SK-N-SH (cell line): ENCODE data around the gene TECPR1. TPM values are rescaled to one million over a fixed set of nuclear protein-coding genes. Genes with fewer than 3 reads are reported as not detected.

Source experiments
- CTCF ChIA-PET: fragments of 300-600, 350-600 bp; formaldehyde crosslinking; extraction: SDS; loops from one replicate; lab custom pipeline; 2021; lab: Yijun Ruan, JAX
- POLR2A ChIA-PET: fragments of 350-600 bp; sonication (Branson Sonifier 250); formaldehyde crosslinking; extraction: SDS; loops from one replicate; lab custom pipeline; 2020; ENCODE audit warnings: antibody characterized with exemption, inconsistent platforms; lab: Yijun Ruan, JAX
- DNase-seq: peaks from one replicate; pipeline ENCODE4 v3.0.0; 2012
- H2AFZ ChIP-seq: fragments of 200-600 bp; sonication (generic); 2 replicates; pipeline ENCODE4 v1.8.1; 2016; ENCODE audit warnings: antibody characterized with exemption, mild to moderate bottlenecking, low read depth
- H3F3A ChIP-seq: fragments of 200-600 bp; sonication (generic); replicated peaks from 2 replicates; pipeline ENCODE3; 2016; ENCODE audit warnings: antibody characterized with exemption, mild to moderate bottlenecking; ENCODE audit not compliant: insufficient read depth
- H3K27ac ChIP-seq, 2 experiments: fragments of 200-500 bp in 1 of 2; fragments of 200-600 bp in 1 of 2; sonication (Bioruptor generic) in 1 of 2; sonication (generic), shearing (Covaris generic) in 1 of 2; 2 replicates each; pipeline versions ENCODE4 v1.5.1 to v1.6.1; 2014 to 2016; ENCODE audit warnings: low read depth in 2 of 2, inconsistent platforms in 1 of 2, low read length in 1 of 2, mild to moderate bottlenecking in 1 of 2, mixed read lengths in 1 of 2
- H3K27me3 ChIP-seq: fragments of 200-600 bp; sonication (generic), shearing (Covaris generic); 2 replicates; pipeline ENCODE4 v1.6.1; 2016; ENCODE audit warnings: mixed run types; ENCODE audit not compliant: insufficient read depth
- H3K36me3 ChIP-seq, 2 experiments: fragments of 200-500 bp in 1 of 2; fragments of 200-600 bp in 1 of 2; sonication (Bioruptor generic) in 1 of 2; sonication (generic) in 1 of 2; replicated peaks in 1 of 2; 2 replicates each; pipeline versions ENCODE3 to v1.5.1; 2014 to 2016; ENCODE audit warnings: low read length in 1 of 2, mild to moderate bottlenecking in 1 of 2; ENCODE audit not compliant: insufficient read depth in 2 of 2, control insufficient read depth in 1 of 2
- H3K4me1 ChIP-seq, 2 experiments: fragments of 200-500 bp in 1 of 2; fragments of 200-600 bp in 1 of 2; sonication (Bioruptor generic) in 1 of 2; sonication (generic), shearing (Covaris generic) in 1 of 2; 2 replicates each; pipeline versions ENCODE4 v1.5.1 to v1.6.1; 2014 to 2016; ENCODE audit warnings: low read depth in 1 of 2, low read length in 1 of 2, mixed run types in 1 of 2; ENCODE audit not compliant: insufficient read depth in 2 of 2, control insufficient read depth in 1 of 2
- H3K4me2 ChIP-seq: fragments of 200-600 bp; sonication (generic), shearing (Covaris generic); 2 replicates; pipeline ENCODE4 v1.6.1; 2017; ENCODE audit warnings: mixed run types
- H3K4me3 ChIP-seq, 2 experiments: fragments of 200-500 bp in 1 of 2; fragments of 200-600 bp in 1 of 2; sonication (Bioruptor generic) in 1 of 2; sonication (generic), shearing (Covaris generic) in 1 of 2; 2 replicates each; pipeline versions ENCODE4 v1.5.1 to v1.8.1; 2014 to 2016; ENCODE audit warnings: low read depth in 2 of 2, inconsistent platforms in 1 of 2, low read length in 1 of 2, mild to moderate bottlenecking in 1 of 2, mixed read lengths in 1 of 2, moderate library complexity in 1 of 2
- H3K79me2 ChIP-seq: fragments of 200-600 bp; sonication (generic); 2 replicates; pipeline ENCODE4 v1.8.1; 2017; ENCODE audit warnings: mild to moderate bottlenecking; ENCODE audit not compliant: insufficient read depth
- H3K9ac ChIP-seq: fragments of 200-600 bp; sonication (generic); 2 replicates; pipeline ENCODE4 v1.6.1; 2017; ENCODE audit warnings: mixed run types
- H3K9me2 ChIP-seq: fragments of 200-600 bp; sonication (generic); 2 replicates; pipeline ENCODE4 v1.6.1; 2017; ENCODE audit warnings: mixed run types
- H3K9me3 ChIP-seq: fragments of 200-600 bp; sonication (generic); 2 replicates; pipeline ENCODE4 v1.6.1; 2017; ENCODE audit warnings: mixed run types, mild to moderate bottlenecking, moderate library complexity
- H4K20me1 ChIP-seq: fragments of 200-600 bp; sonication (generic); 2 replicates; pipeline ENCODE4 v1.6.1; 2017; ENCODE audit warnings: mild to moderate bottlenecking, mixed run types; ENCODE audit not compliant: insufficient read depth
- EP300 ChIP-seq, 2 experiments: IDR thresholded peaks; 2 replicates each; pipeline versions ENCODE4 v1.4.0 to v1.6.1; 2012; ENCODE audit warnings: borderline replicate concordance in 1 of 2, low read depth in 1 of 2, low read length in 1 of 2
- JUND ChIP-seq: IDR thresholded peaks from 2 replicates; pipeline ENCODE4 v1.4.0; 2012
- NFIC ChIP-seq: IDR thresholded peaks from 2 replicates; pipeline ENCODE4 v1.4.0; 2012; ENCODE audit warnings: borderline replicate concordance
- POLR2AphosphoS5 ChIP-seq: IDR thresholded peaks from 2 replicates; pipeline ENCODE4 v1.6.1; 2012; ENCODE audit warnings: low read depth, low read length
- RCOR1 ChIP-seq: fragments of 150-350 bp; IDR thresholded peaks from 2 replicates; pipeline ENCODE4 v1.6.1; 2017; ENCODE audit warnings: antibody characterized with exemption, low read length
- RFX5 ChIP-seq: IDR thresholded peaks from 2 replicates; pipeline ENCODE4 v1.6.1; 2012; ENCODE audit warnings: mild to moderate bottlenecking, improper control_type of control experiment, low read length
- RXRA ChIP-seq: IDR thresholded peaks from 2 replicates; pipeline ENCODE4 v1.4.0; 2012; ENCODE audit warnings: low read depth, mild to moderate bottlenecking, borderline replicate concordance
- SIN3A ChIP-seq: IDR thresholded peaks from 2 replicates; pipeline ENCODE4 v1.6.1; 2012; ENCODE audit warnings: low read depth, mild to moderate bottlenecking, low read length, moderate library complexity, borderline replicate concordance
- TEAD4 ChIP-seq: IDR thresholded peaks from 2 replicates; pipeline ENCODE4 v1.4.0; 2012; ENCODE audit warnings: mild to moderate bottlenecking, borderline replicate concordance; ENCODE audit not compliant: insufficient read depth
- YY1 ChIP-seq: IDR thresholded peaks from 2 replicates; pipeline ENCODE4 v1.4.0; 2012; ENCODE audit warnings: low read depth, mild to moderate bottlenecking
- WGBS: methylation state at CpG from one replicate; pipeline ENCODE4 v1.1.6; 2017; ENCODE audit warnings: low lambda C conversion rate; 5-methylcytosine and 5-hydroxymethylcytosine counted together
- polyA plus RNA-seq, 3 experiments: library from polyadenylated mRNA; depleted of rRNA; stranded (reverse); fragments of >200 nt; gene quantifications; 2 replicates each; pipeline ENCODE4 v1.2.3, GENCODE V29; 2012
- TF ChIP-seq, protein P1 (sequence below): fragments of 200-600 bp; sonication (generic); IDR thresholded peaks from 2 replicates; pipeline ENCODE4 v1.6.1; 2017; ENCODE audit warnings: antibody characterized with exemption, mild to moderate bottlenecking, moderate library complexity
- TF ChIP-seq, protein P2 (sequence below): fragments of 150-350 bp; IDR thresholded peaks from 2 replicates; pipeline ENCODE4 v1.6.1; 2017; ENCODE audit warnings: antibody characterized with exemption, low read length, low read depth, borderline replicate concordance
- TF ChIP-seq, protein P3 (sequence below): IDR thresholded peaks from 2 replicates; pipeline ENCODE4; 2012
- TF ChIP-seq, protein P4 (sequence below): fragments of 150-350 bp; IDR thresholded peaks from 2 replicates; pipeline ENCODE4 v1.6.1; 2016; ENCODE audit warnings: mild to moderate bottlenecking, low read depth, low read length

Gene TECPR1
- polyA plus RNA-seq, 1 of the 3 experiments (the other 2 are of a cell fraction) = 6.8 TPM

DNA sequence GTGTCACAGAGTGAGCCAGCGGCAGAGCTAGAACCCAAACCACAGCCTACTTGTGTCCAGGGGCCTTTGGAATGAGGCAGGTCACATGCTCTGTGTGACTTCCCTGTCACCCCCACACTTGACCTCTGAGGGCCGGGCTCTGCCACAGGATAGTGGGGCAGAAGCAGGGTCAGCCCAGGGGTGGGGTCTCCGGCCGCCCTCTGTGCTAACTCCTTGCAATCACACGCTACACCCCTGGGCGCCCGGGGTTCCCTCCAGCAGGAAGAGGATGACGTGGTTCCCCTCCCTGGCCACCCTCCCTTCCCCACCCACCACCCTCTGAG, 19.8 kb downstream of the TECPR1 start:
- POLR2A ChIA-PET = no interaction called here
- Histone ChIP-seq H3K4me1 (peaks cover 0 to 2% of the 10 kb centered on the region in 2 experiments; a peak in 1 of 4 replicates), H3K36me3 (peaks cover 0 to 7% of the 10 kb centered on the region in 2 experiments), H2AFZ (no peak overlapping the region), H4K20me1 (no peaks in the 10 kb centered on the region), H3K9me3 (no peaks in the 10 kb centered on the region), H3K9ac (no peak overlapping the region), H3K9me2 (no peaks in the 10 kb centered on the region), H3K79me2 (no peaks in the 10 kb centered on the region), H3F3A (peaks cover 4% of the 10 kb centered on the region), H3K4me2 (no peak overlapping the region), H3K4me3 (no peak overlapping the region), H3K27ac (no peak overlapping the region), H3K27me3 (no peaks in the 10 kb centered on the region)
- 100% methylated on average over 6 of the region's 8 CpGs for WGBS
- TF ChIP-seq, protein P1, sequence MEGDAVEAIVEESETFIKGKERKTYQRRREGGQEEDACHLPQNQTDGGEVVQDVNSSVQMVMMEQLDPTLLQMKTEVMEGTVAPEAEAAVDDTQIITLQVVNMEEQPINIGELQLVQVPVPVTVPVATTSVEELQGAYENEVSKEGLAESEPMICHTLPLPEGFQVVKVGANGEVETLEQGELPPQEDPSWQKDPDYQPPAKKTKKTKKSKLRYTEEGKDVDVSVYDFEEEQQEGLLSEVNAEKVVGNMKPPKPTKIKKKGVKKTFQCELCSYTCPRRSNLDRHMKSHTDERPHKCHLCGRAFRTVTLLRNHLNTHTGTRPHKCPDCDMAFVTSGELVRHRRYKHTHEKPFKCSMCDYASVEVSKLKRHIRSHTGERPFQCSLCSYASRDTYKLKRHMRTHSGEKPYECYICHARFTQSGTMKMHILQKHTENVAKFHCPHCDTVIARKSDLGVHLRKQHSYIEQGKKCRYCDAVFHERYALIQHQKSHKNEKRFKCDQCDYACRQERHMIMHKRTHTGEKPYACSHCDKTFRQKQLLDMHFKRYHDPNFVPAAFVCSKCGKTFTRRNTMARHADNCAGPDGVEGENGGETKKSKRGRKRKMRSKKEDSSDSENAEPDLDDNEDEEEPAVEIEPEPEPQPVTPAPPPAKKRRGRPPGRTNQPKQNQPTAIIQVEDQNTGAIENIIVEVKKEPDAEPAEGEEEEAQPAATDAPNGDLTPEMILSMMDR = no peak
- no peak for TF ChIP-seq RCOR1
- TF ChIP-seq, protein P2, sequence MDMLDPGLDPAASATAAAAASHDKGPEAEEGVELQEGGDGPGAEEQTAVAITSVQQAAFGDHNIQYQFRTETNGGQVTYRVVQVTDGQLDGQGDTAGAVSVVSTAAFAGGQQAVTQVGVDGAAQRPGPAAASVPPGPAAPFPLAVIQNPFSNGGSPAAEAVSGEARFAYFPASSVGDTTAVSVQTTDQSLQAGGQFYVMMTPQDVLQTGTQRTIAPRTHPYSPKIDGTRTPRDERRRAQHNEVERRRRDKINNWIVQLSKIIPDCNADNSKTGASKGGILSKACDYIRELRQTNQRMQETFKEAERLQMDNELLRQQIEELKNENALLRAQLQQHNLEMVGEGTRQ = no peak
- no peak for TF ChIP-seq RXRA
- no peak for TF ChIP-seq POLR2AphosphoS5
- TF ChIP-seq JUND = no peak
- no peak for TF ChIP-seq RFX5
- no peak for TF ChIP-seq SIN3A
- DNase-seq = peak; percentile 39
- CTCF ChIA-PET = no interaction called here

DNA sequence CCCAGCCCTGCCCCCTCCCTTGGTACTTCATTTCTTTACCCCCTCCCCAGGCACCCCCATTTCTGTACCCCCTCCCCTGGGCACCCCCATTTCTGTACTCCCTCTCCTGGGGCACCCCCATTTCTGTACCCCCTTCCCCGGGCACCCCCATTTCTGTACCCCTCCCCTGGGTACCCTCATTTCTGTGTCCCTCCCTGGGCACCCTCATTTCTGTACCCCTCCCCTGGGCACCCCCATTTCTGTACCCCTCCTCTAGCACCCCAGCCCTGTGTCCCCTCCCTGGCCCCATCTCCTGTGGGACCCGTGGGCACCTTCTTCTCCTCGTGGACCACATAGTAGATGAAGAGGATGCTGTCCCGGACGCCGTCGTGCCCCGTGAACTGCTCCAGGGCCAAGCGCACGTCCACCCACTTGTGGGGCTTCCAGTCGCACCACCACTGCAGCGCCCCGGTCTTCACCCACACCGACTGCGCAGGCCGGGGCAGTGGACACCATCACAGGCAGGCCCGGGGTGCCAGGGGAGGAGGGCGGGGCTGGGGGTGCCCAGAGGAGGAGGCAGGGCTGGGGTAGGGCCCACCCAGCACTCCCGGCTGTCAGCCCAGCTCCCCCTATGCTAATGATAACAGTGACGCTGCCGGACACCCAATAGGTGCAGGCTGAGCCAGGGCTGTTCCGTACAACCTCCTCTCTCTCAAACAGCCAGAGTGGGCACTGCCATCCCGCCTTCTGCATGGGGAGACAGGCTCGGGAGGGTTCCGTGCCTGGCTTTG, 20.4 kb downstream of the TECPR1 start:
- ChIA-PET CTCF (no interaction called here), POLR2A (no interaction called here)
- no peaks in the 10 kb centered on the region for H4K20me1 ChIP-seq
- H3K79me2 ChIP-seq = no peaks in the 10 kb centered on the region
- peaks cover 4% of the 10 kb centered on the region for H3F3A ChIP-seq
- no peaks in the 10 kb centered on the region for H3K9me2 ChIP-seq
- H3K27ac ChIP-seq = no peak overlapping the region
- peak; percentile 42 for DNase-seq
- H3K27me3 ChIP-seq = no peaks in the 10 kb centered on the region
- no peak overlapping the region for H3K9ac ChIP-seq
- 93% methylated on average over 17 of the region's 25 CpGs for WGBS
- no peak overlapping the region for H3K4me2 ChIP-seq
- H3K36me3 ChIP-seq = peaks cover 0 to 7% of the 10 kb centered on the region in 2 experiments
- TF ChIP-seq, protein P3, sequence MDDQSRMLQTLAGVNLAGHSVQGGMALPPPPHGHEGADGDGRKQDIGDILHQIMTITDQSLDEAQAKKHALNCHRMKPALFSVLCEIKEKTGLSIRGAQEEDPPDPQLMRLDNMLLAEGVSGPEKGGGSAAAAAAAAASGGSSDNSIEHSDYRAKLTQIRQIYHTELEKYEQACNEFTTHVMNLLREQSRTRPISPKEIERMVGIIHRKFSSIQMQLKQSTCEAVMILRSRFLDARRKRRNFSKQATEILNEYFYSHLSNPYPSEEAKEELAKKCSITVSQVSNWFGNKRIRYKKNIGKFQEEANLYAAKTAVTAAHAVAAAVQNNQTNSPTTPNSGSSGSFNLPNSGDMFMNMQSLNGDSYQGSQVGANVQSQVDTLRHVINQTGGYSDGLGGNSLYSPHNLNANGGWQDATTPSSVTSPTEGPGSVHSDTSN = no peak
- TF ChIP-seq, protein P4, sequence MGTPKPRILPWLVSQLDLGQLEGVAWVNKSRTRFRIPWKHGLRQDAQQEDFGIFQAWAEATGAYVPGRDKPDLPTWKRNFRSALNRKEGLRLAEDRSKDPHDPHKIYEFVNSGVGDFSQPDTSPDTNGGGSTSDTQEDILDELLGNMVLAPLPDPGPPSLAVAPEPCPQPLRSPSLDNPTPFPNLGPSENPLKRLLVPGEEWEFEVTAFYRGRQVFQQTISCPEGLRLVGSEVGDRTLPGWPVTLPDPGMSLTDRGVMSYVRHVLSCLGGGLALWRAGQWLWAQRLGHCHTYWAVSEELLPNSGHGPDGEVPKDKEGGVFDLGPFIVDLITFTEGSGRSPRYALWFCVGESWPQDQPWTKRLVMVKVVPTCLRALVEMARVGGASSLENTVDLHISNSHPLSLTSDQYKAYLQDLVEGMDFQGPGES = no peak
- TF ChIP-seq TEAD4 = no peak
- no peak for TF ChIP-seq NFIC
- no peak for TF ChIP-seq POLR2AphosphoS5
- TF ChIP-seq, protein P1 = no peak
- no peak for TF ChIP-seq YY1
- no peak for TF ChIP-seq EP300 (IDR thresholded peaks at IDR 0.05; ENCODE audit: borderline replicate concordance in 1 of 2, low read depth in 1 of 2, low read length in 1 of 2)
- no peak for TF ChIP-seq RXRA
- H3K9me3 ChIP-seq = no peaks in the 10 kb centered on the region
- peaks cover 0 to 2% of the 10 kb centered on the region in 2 experiments; a peak in 1 of 4 replicates for H3K4me1 ChIP-seq
- H3K4me3 ChIP-seq = no peak overlapping the region
- no peak overlapping the region for H2AFZ ChIP-seq
